ENCODE measurements around the gene EHHADH.

The EHHADH gene

GRCh38 chr3:185216607-185216958, 37.3 kb downstream of the EHHADH start:
- Histone ChIP-seq H3K27me3 (ENCODE audit: insufficient read depth, low read length) (no peaks in the 10 kb centered on the region), H3K4me2 (ENCODE audit: low read length) (no peak overlapping the region), H3F3A (ENCODE audit: insufficient read depth, low read length) (no peaks in the 10 kb centered on the region), H3K36me3 (ENCODE audit: insufficient read depth, low read length) (no peaks in the 10 kb centered on the region), H4K20me1 (ENCODE audit: insufficient read depth, low read length) (no peaks in the 10 kb centered on the region), H3K4me1 (ENCODE audit: insufficient read depth, low read length, severe bottlenecking) (no peaks in the 10 kb centered on the region), H3K27ac (ENCODE audit: low read depth, low read length, poor library complexity, severe bottlenecking) (no peak overlapping the region), H3K4me3 (ENCODE audit: low read depth, low read length, poor library complexity, severe bottlenecking) (no peak overlapping the region), H2AFZ (ENCODE audit: low read length) (no peak overlapping the region), H3K9me3 (ENCODE audit: low read length) (no peaks in the 10 kb centered on the region), H3K9ac (ENCODE audit: low read length) (no peak overlapping the region), H3K79me2 (ENCODE audit: insufficient read depth, low read length) (no peaks in the 10 kb centered on the region), H3K9me2 (ENCODE audit: low read depth, low read length) (no peaks in the 10 kb centered on the region)
- no peak for TF ChIP-seq EZH2 (IDR thresholded peaks at IDR 0.05; ENCODE audit: borderline replicate concordance, low read length)
- TF ChIP-seq, protein P1, sequence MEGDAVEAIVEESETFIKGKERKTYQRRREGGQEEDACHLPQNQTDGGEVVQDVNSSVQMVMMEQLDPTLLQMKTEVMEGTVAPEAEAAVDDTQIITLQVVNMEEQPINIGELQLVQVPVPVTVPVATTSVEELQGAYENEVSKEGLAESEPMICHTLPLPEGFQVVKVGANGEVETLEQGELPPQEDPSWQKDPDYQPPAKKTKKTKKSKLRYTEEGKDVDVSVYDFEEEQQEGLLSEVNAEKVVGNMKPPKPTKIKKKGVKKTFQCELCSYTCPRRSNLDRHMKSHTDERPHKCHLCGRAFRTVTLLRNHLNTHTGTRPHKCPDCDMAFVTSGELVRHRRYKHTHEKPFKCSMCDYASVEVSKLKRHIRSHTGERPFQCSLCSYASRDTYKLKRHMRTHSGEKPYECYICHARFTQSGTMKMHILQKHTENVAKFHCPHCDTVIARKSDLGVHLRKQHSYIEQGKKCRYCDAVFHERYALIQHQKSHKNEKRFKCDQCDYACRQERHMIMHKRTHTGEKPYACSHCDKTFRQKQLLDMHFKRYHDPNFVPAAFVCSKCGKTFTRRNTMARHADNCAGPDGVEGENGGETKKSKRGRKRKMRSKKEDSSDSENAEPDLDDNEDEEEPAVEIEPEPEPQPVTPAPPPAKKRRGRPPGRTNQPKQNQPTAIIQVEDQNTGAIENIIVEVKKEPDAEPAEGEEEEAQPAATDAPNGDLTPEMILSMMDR (IDR thresholded peaks at IDR 0.05; ENCODE audit: low read length): no peak

- Histone ChIP-seq H3K4me1 (ENCODE audit: insufficient read depth, low read length, severe bottlenecking) (no peaks in the 10 kb centered on the region), H3K4me3 (ENCODE audit: low read depth, low read length, poor library complexity, severe bottlenecking) (no peak overlapping the region), H3K4me2 (ENCODE audit: low read length) (no peak overlapping the region), H4K20me1 (ENCODE audit: insufficient read depth, low read length) (no peaks in the 10 kb centered on the region), H3K9me2 (ENCODE audit: low read depth, low read length) (no peaks in the 10 kb centered on the region), H3K9ac (ENCODE audit: low read length) (no peak overlapping the region), H3K36me3 (ENCODE audit: insufficient read depth, low read length) (no peaks in the 10 kb centered on the region), H3F3A (ENCODE audit: insufficient read depth, low read length) (no peaks in the 10 kb centered on the region), H3K27me3 (ENCODE audit: insufficient read depth, low read length) (no peaks in the 10 kb centered on the region), H3K9me3 (ENCODE audit: low read length) (no peaks in the 10 kb centered on the region), H3K79me2 (ENCODE audit: insufficient read depth, low read length) (no peaks in the 10 kb centered on the region), H3K27ac (ENCODE audit: low read depth, low read length, poor library complexity, severe bottlenecking) (no peak overlapping the region), H2AFZ (ENCODE audit: low read length) (no peak overlapping the region)
- TF ChIP-seq EZH2 (IDR thresholded peaks at IDR 0.05; ENCODE audit: borderline replicate concordance, low read length): no peak
- TF ChIP-seq, protein P1 (IDR thresholded peaks at IDR 0.05; ENCODE audit: low read length): peak; percentile 49
Measured at GRCh38 chr3:185215873-185216606, 37.8 kb downstream of the EHHADH start.

GRCh38 chr3:185212559-185212958, 41.3 kb downstream of the EHHADH start:
- H3K9me2 ChIP-seq (ENCODE audit: low read depth, low read length): no peaks in the 10 kb centered on the region
- H3K79me2 ChIP-seq (ENCODE audit: insufficient read depth, low read length): no peaks in the 10 kb centered on the region
- TF ChIP-seq, protein P1 (IDR thresholded peaks at IDR 0.05; ENCODE audit: low read length): no peak
- TF ChIP-seq EZH2 (IDR thresholded peaks at IDR 0.05; ENCODE audit: borderline replicate concordance, low read length): no peak
- H3K36me3 ChIP-seq (ENCODE audit: insufficient read depth, low read length): no peaks in the 10 kb centered on the region
- no peak overlapping the region for H3K27ac ChIP-seq (ENCODE audit: low read depth, low read length, poor library complexity, severe bottlenecking)
- H2AFZ ChIP-seq (ENCODE audit: low read length): no peak overlapping the region
- H3K4me3 ChIP-seq (ENCODE audit: low read depth, low read length, poor library complexity, severe bottlenecking): no peak overlapping the region
- H3K4me2 ChIP-seq (ENCODE audit: low read length): no peak overlapping the region
- no peaks in the 10 kb centered on the region for H4K20me1 ChIP-seq (ENCODE audit: insufficient read depth, low read length)
- H3K27me3 ChIP-seq (ENCODE audit: insufficient read depth, low read length): no peaks in the 10 kb centered on the region
- H3F3A ChIP-seq (ENCODE audit: insufficient read depth, low read length): no peaks in the 10 kb centered on the region
- H3K9me3 ChIP-seq (ENCODE audit: low read length): no peaks in the 10 kb centered on the region
- H3K4me1 ChIP-seq (ENCODE audit: insufficient read depth, low read length, severe bottlenecking): peaks cover 7% of the 10 kb centered on the region
- no peak overlapping the region for H3K9ac ChIP-seq (ENCODE audit: low read length)

Measured in OCI-LY1 (cell line).